Measurements from ENCODE around the gene CCDC68. TPM values are rescaled to one million over a fixed set of nuclear protein-coding genes. Genes with fewer than 3 reads are reported as not detected.

The CCDC68 gene
- total RNA-seq, 1 donor from 2014 or later = 2.2 TPM

DNA sequence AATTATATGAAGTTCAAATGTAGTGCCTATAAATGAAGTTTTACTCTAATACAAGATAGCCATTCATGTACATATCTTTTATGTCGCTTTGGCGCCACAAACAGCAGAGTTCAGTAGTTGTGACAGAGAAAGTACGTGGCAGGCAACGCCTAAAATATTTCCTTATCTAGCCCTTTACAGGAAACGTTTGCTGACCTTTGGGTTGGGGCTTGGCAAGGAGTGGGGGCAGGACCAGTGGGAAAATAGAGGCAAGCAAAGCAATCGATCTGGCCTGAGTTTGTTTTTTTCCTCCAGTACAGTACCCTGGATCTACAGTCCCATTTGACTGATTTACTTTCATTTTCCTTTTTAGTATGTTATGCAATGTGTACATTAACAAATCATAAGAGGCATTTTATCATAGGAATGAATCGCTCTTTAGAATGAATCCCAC is 13.1 kb downstream of the CCDC68 start:
- H3K9me3 Mint-ChIP-seq (ENCODE audit: low read depth) = no peaks in the 10 kb centered on the region
- TF ChIP-seq, protein P1, sequence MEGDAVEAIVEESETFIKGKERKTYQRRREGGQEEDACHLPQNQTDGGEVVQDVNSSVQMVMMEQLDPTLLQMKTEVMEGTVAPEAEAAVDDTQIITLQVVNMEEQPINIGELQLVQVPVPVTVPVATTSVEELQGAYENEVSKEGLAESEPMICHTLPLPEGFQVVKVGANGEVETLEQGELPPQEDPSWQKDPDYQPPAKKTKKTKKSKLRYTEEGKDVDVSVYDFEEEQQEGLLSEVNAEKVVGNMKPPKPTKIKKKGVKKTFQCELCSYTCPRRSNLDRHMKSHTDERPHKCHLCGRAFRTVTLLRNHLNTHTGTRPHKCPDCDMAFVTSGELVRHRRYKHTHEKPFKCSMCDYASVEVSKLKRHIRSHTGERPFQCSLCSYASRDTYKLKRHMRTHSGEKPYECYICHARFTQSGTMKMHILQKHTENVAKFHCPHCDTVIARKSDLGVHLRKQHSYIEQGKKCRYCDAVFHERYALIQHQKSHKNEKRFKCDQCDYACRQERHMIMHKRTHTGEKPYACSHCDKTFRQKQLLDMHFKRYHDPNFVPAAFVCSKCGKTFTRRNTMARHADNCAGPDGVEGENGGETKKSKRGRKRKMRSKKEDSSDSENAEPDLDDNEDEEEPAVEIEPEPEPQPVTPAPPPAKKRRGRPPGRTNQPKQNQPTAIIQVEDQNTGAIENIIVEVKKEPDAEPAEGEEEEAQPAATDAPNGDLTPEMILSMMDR (IDR thresholded peaks at IDR 0.05; ENCODE audit: unreplicated experiment) = no peak
- H3K27ac Mint-ChIP-seq = peak overlapping the region; percentile 25
- DNase-seq (ENCODE audit: low spot score, unreplicated experiment) = no peak
- H3K4me1 Mint-ChIP-seq (ENCODE audit: low read depth) = peaks cover 49% of the 10 kb centered on the region
- no peaks in the 10 kb centered on the region for H3K27me3 Mint-ChIP-seq
- H3K36me3 Mint-ChIP-seq (ENCODE audit: insufficient read depth) = no peaks in the 10 kb centered on the region
- H3K4me3 Mint-ChIP-seq (ENCODE audit: low read depth) = no peak overlapping the region

DNA sequence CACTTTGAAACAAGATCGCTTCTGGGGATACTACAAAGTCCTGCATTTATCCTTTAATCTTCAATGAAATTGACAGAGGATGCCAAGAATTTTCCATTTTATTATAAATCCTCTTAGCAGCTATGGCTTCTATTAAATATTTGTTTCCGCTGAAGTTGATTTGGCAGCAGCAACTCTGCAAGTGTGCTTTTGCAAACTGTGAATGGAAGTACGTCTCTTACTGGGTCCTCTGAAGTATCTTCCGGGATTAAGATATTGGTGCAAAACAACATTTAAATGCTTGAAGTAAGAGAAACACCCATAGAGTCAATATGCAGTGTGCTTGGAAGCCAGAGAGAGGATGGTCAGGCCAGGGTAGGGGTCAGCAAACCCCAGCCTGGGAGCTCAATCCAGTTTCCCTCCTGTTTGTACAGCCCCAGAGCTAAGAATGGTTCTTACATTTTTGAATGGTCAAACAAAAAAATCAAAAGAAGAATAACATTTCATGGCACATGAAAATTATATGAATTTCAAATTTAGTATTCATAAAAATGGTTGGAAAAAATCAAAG is 13.6 kb downstream of the CCDC68 start:
- no peak for DNase-seq (ENCODE audit: low spot score, unreplicated experiment)
- no peaks in the 10 kb centered on the region for H3K9me3 Mint-ChIP-seq (ENCODE audit: low read depth)
- TF ChIP-seq, protein P1 (IDR thresholded peaks at IDR 0.05; ENCODE audit: unreplicated experiment) = no peak
- H3K4me1 Mint-ChIP-seq (ENCODE audit: low read depth) = peaks cover 49% of the 10 kb centered on the region
- H3K36me3 Mint-ChIP-seq (ENCODE audit: insufficient read depth) = no peaks in the 10 kb centered on the region
- H3K4me3 Mint-ChIP-seq (ENCODE audit: low read depth) = no peak overlapping the region
- no peaks in the 10 kb centered on the region for H3K27me3 Mint-ChIP-seq
- H3K27ac Mint-ChIP-seq = peak overlapping the region; percentile 89

DNA sequence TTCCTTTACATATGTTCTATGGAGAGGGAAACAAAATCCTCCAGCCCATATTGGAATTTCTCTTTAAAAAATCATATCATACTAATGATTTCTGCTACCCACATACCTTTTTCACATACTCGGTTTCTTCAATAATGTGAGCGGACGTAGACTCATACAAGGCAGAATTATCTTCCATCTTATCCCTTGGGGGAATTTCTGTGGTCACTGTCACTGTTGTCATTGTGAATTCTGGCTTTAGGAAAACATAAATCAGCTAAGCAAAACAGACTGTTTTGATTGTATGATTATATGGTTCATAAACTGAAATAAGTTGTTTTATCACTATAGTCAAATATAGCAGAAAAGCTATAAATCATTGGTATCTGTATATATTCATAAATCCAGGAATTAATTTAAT is 16.7 kb downstream of the CCDC68 start:
- H3K4me3 Mint-ChIP-seq (ENCODE audit: low read depth) = no peak overlapping the region
- TF ChIP-seq, protein P1 (IDR thresholded peaks at IDR 0.05; ENCODE audit: unreplicated experiment) = no peak

DNA sequence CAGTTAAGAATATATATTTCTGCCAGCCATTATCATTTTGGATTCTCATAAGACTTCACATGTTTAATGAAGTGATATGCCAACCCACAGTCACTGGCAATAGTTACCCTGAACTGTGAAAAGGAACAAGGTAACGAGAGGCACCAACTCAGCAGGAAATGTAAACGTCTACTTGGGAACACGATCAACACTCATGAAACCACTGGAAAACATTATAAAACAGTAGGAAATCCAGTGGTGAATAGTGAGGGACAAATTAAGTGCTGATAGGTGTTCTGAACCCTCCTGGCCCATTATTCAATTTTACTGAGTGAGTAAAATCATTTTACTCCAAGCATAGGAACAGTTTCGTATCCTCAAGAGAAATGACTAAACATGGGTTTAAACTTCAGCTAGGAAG is 17.1 kb downstream of the CCDC68 start:
- Mint-ChIP-seq H3K36me3 (ENCODE audit: insufficient read depth) (no peaks in the 10 kb centered on the region), H3K27me3 (no peaks in the 10 kb centered on the region), H3K27ac (no peak overlapping the region), H3K9me3 (ENCODE audit: low read depth) (no peaks in the 10 kb centered on the region), H3K4me1 (ENCODE audit: low read depth) (peaks cover 26% of the 10 kb centered on the region), H3K4me3 (ENCODE audit: low read depth) (no peak overlapping the region)
- TF ChIP-seq, protein P1 (IDR thresholded peaks at IDR 0.05; ENCODE audit: unreplicated experiment) = no peak
- no peak for DNase-seq (ENCODE audit: low spot score, unreplicated experiment)

More for the DNA sequence above, 16.7 kb downstream of the CCDC68 start:
- Mint-ChIP-seq H3K27me3 (no peaks in the 10 kb centered on the region), H3K36me3 (ENCODE audit: insufficient read depth) (no peaks in the 10 kb centered on the region), H3K9me3 (ENCODE audit: low read depth) (no peaks in the 10 kb centered on the region), H3K27ac (no peak overlapping the region), H3K4me1 (ENCODE audit: low read depth) (peaks cover 28% of the 10 kb centered on the region)
- no peak for DNase-seq (ENCODE audit: low spot score, unreplicated experiment)

DNA sequence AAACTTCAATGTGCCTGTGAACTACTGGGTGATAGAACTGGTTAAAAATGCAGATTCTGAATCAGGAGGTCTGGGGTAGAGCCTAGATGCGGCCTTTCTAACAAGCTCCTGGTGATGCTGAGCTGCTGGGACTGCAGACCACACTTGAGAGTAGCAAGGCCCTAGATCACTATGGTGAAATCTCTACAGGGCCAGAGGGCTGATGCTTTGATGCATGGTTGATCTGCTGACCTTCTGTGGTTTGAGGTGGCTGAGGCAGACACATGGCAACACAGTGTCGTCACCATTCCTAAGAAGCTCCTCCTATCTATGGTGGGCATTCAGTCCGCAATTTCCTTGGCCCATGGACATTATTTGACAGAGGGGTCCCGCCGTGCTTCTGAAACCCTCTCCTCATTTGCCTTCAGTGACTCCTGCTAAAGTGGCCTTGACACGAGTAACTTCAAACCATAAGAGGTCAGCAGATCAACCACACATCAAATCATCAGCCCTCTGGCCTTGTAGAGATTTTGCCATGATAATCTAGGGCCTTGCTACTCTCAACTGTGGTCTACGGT is 19.8 kb downstream of the CCDC68 start:
- no peak overlapping the region for H3K4me3 Mint-ChIP-seq (ENCODE audit: low read depth)
- no peak overlapping the region for H3K27ac Mint-ChIP-seq
- peaks cover 5% of the 10 kb centered on the region for H3K4me1 Mint-ChIP-seq (ENCODE audit: low read depth)
- H3K9me3 Mint-ChIP-seq (ENCODE audit: low read depth) = no peaks in the 10 kb centered on the region
- no peaks in the 10 kb centered on the region for H3K36me3 Mint-ChIP-seq (ENCODE audit: insufficient read depth)
- DNase-seq (ENCODE audit: low spot score, unreplicated experiment) = no peak
- TF ChIP-seq, protein P1 (IDR thresholded peaks at IDR 0.05; ENCODE audit: unreplicated experiment) = no peak
- H3K27me3 Mint-ChIP-seq = no peaks in the 10 kb centered on the region

All from progenitor cell of endocrine pancreas (in vitro differentiated cells).